Dermis blood vessel endothelial cell (primary cell): ENCODE measurements around the gene GABRG3. TPM values are rescaled to one million over a fixed set of nuclear protein-coding genes. Genes with fewer than 3 reads are reported as not detected.

ENCODE experiments used
- DNase-seq: peaks from one replicate; pipeline ENCODE4 v3.0.0; 2010
- total RNA-seq: library from RNA; depleted of rRNA; stranded (reverse); fragments of >200 nt; gene quantifications from 2 replicates; pipeline ENCODE4 v1.2.3, GENCODE V29; 2014

The GABRG3 gene
- total RNA-seq, 1 donor from 2014 or later, result not detected

DNA sequence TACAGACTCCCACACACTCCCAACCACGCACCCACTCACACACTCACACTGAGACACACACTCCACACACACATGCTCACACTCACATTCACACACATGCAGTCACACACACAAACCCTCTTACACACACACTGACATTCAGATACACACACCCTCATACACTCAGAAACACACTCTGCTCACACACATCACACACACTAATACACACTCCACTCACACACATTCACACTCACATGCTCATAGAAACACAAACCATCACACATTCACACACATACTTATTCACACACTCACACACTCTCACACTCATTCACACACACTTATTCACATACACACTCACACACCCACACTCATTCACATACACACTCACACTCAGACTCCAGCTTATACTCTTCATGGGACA, 618.8 kb downstream of the GABRG3 start:
- no peak for DNase-seq

Other genes starting within 250 kb of the GABRG3 start
- 0.28 and 0.34 TPM in 2 replicates for gene GABRB3, start 198.1 kb upstream of the GABRG3 start, total RNA-seq
- not detected in 2 replicates for gene GABRA5, start 104.1 kb upstream of the GABRG3 start, total RNA-seq